GM21515 (cell line): ENCODE measurements around the gene LRRC3C.

ENCODE experiments used
- ATAC-seq: cut with Tn5 transposase; IDR thresholded peaks from one replicate; pipeline ENCODE4 v1.9.1; 2021; ENCODE audit not compliant: unreplicated experiment

Gene LRRC3C

GRCh38 chr17:39923836-39924690, 3.5 kb upstream of the LRRC3C start:
- ATAC-seq = no peak

GRCh38 chr17:39924691-39925055, 2.9 kb upstream of the LRRC3C start:
- no peak for ATAC-seq

- no peak for ATAC-seq
Observed at GRCh38 chr17:39925282-39926134, 2.0 kb upstream of the LRRC3C start.

DNA sequence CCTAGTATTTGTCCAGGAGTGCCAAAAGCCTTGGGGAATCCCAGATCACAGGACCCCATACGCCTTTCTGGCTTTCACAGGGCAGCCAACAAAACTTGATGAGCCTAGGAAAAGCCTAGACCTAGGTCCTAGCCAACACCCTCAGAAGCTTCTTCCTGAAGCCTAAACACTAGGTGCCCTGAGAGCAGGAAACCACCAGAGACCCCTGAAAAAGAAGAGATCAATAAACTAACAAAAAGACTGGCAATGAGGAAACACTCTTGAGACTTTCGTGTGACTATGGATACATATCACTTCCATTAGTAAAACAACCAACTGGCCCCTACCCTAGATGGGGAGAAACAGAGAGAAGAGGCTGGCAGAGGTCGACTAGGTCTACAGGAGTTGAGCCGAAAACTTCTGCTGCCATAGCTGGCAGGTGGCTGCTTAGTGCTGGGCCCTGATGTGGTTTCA, 1.4 kb upstream of the LRRC3C start:
- ATAC-seq = no peak

GRCh38 chr17:39926588-39927100, 888 bp upstream of the LRRC3C start:
- ATAC-seq = peak; percentile 13

GRCh38 chr17:39927929-39928857, 661 bp downstream of the LRRC3C start:
- peak; percentile 17 for ATAC-seq

DNA sequence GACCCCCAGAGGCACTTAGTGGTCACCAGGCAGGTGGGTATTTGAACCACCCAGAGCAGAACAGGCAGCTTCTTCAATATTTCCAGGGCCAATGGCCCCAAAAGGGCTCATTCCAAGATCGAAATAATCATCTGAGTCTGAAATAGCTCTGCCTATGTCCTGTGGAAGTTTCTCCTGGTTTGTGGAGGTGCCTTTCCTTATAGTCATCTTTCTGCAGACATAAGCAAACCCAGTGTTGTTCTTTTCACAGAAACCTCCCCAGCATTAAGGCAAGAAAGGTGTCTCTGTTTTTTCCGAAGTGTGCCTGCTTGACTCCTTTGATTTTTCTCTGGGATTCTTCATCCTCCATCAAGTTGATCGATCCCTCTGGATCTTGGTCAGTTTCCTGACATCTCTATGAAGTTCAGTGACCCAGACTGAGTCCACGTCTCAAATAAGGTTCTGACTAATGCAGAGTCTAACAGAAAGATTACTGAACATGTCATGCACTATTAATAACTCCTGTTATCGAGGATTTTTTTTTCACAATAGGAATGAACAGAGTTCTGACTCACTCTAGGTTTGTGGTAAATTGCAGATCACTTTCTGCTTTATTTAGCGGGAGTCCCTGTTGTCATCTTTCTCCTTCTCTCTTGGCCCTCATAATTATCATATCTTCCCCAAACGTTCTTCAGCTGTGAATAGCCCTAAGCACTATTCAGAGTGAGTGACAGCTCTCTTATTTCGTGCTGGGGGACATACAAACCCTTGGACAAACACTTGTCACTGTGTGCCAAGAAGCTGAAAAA, 1.5 kb downstream of the LRRC3C start:
- no peak for ATAC-seq

- no peak for ATAC-seq
Observed at GRCh38 chr17:39929646-39930407, 2.3 kb downstream of the LRRC3C start.

- no peak for ATAC-seq
Observed at GRCh38 chr17:39933912-39934311, 6.4 kb downstream of the LRRC3C start.

DNA sequence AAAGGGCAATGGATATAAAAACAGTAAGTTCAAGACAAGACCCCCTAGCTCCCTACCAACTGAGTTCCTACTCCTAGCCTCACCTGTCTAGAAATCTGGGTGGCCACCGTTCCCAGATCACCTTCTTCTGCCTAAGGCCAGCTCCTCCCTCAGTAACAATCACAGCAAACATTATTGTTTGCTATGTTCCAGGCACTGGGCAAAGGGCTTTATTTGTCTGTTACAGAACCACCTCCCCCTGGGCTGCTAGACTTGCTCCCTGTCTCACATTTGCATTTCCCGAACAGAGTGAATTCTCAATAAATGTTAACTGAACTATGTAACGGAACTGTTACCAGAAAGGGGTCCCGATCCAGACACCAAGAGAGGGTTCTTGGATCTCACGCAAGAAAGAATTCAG, 6.8 kb downstream of the LRRC3C start:
- ATAC-seq = no peak

- no peak for ATAC-seq
Observed at GRCh38 chr17:39935909-39936308, 8.4 kb downstream of the LRRC3C start.

DNA sequence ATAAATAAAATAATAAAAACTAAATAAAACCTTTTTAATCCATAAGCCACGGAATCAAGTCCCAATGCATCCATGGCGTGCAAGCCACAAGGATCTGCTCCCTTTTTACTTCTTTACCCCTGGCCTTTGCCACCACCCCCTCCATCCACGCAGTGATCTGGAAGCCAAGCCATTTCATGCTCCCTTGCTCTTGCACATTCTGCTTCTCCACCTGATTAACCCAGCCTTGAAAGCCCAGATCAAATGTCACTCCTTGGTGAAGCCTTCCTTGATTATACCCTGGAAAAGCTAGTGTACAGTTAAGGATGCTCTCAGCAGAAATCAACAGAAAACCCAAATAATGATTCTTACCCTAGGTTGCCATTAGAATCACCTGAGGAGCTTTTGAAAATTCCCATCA, 9.9 kb downstream of the LRRC3C start:
- no peak for ATAC-seq

GRCh38 chr17:39938140-39938869, 10.8 kb downstream of the LRRC3C start:
- ATAC-seq = no peak

- no peak for ATAC-seq
Observed at GRCh38 chr17:39939106-39939505, 11.6 kb downstream of the LRRC3C start.

- no peak for ATAC-seq
Observed at GRCh38 chr17:39939588-39940419, 12.3 kb downstream of the LRRC3C start.

- no peak for ATAC-seq
Observed at GRCh38 chr17:39943702-39944392, 16.3 kb downstream of the LRRC3C start.

- ATAC-seq = no peak
Observed at GRCh38 chr17:39944393-39944711, 16.8 kb downstream of the LRRC3C start.
